Left renal cortex interstitium (tissue), 4 donors: Measurements from ENCODE around the gene OR6B1. TPM values are rescaled to one million over a fixed set of nuclear protein-coding genes. Genes with fewer than 3 reads are reported as not detected.
"Not testable (repeated sequence)": the region's sequence is repeated elsewhere in the genome, so short reads cannot be mapped to it uniquely, and the experiment has no call there.

Experiments
- DNase-seq, 4 donors: peaks; one replicate each; pipeline ENCODE4 v3.0.0-alpha.2; 2013; ENCODE audit warnings: low read depth in 4 of 4, low spot score in 2 of 4, missing footprints in 1 of 4
- polyA plus RNA-seq, 4 donors: library from polyadenylated mRNA; unstranded; fragments of 120-200 nt; gene quantifications; one replicate each; pipeline ENCODE4 v1.2.1, GENCODE V29; 2013; ENCODE audit not compliant: insufficient read length in 4 of 4

Gene OR6B1
- polyA plus RNA-seq, 4 donors, result 0.03 to 0.05 TPM; not detected in 2

- no peak for DNase-seq
Observed at GRCh38 chr7:144036302-144036885, 36.3 kb downstream of the OR6B1 start.

DNA sequence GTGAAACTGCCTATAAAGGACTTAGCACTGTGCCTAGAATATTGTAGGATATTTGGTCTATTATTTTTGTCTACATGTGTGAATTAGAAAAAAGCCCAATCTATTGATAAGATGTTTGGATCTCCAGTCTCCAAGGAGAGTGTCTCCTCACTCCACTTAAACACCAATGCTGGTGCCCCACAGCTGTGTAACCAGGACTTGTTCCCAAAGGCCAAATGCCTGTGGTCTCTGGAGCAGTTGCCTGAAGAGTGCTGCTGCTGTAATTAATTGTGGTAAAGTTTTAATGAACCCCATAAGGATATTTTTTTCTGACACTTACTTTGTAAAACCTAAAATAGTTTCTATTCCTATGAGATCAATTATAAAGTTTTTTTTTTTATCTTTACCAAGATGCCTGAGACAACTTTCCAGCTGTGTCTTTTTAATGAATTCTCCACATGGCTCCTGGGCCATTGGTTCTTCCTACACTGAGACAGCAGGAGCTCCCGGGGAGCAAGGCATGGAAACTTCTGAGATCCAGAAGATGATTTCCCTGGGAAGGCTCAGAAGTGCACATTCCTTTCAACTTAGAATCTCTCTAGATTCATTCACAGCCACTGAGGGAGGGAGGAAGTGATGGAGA, 37.4 kb downstream of the OR6B1 start:
- no peak for DNase-seq

DNA sequence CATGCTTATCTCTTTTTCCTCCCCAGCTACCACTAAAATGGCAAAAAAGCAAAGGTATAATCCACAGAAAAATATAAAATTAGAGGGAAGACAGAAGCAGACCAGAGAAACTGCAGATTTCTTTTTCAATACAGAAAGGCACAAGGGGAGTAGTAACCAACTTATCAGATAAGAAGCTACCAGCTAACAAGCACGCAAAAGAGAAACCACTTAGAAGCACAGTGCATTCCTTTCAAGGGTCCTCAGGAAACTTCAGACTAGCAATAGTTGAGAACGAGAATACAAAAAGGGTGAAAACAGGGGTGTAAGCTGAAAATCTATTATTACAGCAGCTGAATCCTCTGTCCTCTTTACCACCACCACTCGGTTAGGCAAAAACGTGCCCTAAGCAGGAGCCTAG, 38.8 kb downstream of the OR6B1 start:
- DNase-seq, result no peak

GRCh38 chr7:144048648-144049047, 48.5 kb downstream of the OR6B1 start, which contains the start of gene OR2A5:
OR2A5 (plus strand) TSS chr7:144048948; CDS start chr7:144050402, 1,454 bp downstream.
- no peak for DNase-seq

GRCh38 chr7:144049491-144049890, 49.4 kb downstream of the OR6B1 start:
- DNase-seq, result no peak

GRCh38 chr7:144050093-144050492, 50.0 kb downstream of the OR6B1 start:
- DNase-seq, result no peak

DNA sequence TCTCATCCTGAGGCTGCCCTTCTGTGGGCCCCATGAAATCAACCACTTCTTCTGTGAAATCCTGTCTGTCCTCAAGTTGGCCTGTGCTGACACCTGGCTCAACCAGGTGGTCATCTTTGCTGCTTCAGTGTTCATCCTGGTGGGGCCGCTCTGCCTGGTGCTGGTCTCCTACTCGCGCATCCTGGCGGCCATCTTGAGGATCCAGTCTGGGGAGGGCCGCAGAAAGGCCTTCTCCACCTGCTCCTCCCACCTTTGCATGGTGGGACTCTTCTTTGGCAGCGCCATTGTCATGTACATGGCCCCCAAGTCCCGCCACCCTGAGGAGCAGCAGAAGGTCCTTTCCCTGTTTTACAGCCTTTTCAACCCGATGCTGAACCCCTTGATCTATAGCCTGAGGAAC, 50.8 kb downstream of the OR6B1 start:
- not testable (repeated sequence) for DNase-seq

GRCh38 chr7:144057954-144058353, 57.8 kb downstream of the OR6B1 start:
- DNase-seq, result no peak

Other genes starting within 250 kb of the OR6B1 start
- under 1 TPM in 2 of 4 donors, not detected in 2; 0.11 to 0.23 TPM for gene CTAGE6, start 242.6 kb upstream of the OR6B1 start, polyA plus RNA-seq
- 10 to 100 TPM; 72.9 to 85.9 (median 77.6) TPM for gene TCAF1, start 98.1 kb upstream of the OR6B1 start, polyA plus RNA-seq
- gene OR2F2, start 65.1 kb upstream of the OR6B1 start, polyA plus RNA-seq, result not detected
- under 1 TPM; 0.04 to 0.33 (median 0.12) TPM for gene OR2F1, start 45.5 kb upstream of the OR6B1 start, polyA plus RNA-seq
- gene OR2A5, start 48.6 kb downstream of the OR6B1 start, polyA plus RNA-seq, result under 1 TPM in 2 of 4 donors, not detected in 2; 0.02 to 0.35 TPM
- under 1 TPM in 1 of 4 donors, not detected in 3; 0.13 TPM for gene OR2A25, start 69.5 kb downstream of the OR6B1 start, polyA plus RNA-seq
- under 1 TPM in 2 of 4 donors, not detected in 2; 0.03 to 0.08 TPM for gene OR2A12, start 86.0 kb downstream of the OR6B1 start, polyA plus RNA-seq
- under 1 TPM in 1 of 4 donors, not detected in 3; 0.09 TPM for gene OR2A2, start 109.3 kb downstream of the OR6B1 start, polyA plus RNA-seq
- gene OR2A14, start 122.9 kb downstream of the OR6B1 start, polyA plus RNA-seq, result under 1 TPM in 1 of 4 donors, not detected in 3; 0.05 TPM
- gene CTAGE4, start 183.1 kb downstream of the OR6B1 start, polyA plus RNA-seq, result 10 to 100 TPM in 1 of 4 donors, 1 to 10 TPM in 3; 3.5 to 20.1 (median 5.7) TPM
- gene ARHGEF35, start 195.5 kb downstream of the OR6B1 start, polyA plus RNA-seq, result 10 to 100 TPM; 18.7 to 27.6 (median 22.4) TPM
- 1 to 10 TPM in 2 of 4 donors, under 1 TPM in 2; 0.43 to 4.1 (median 2.0) TPM for gene OR2A42, start 239.3 kb downstream of the OR6B1 start, polyA plus RNA-seq